ENCODE results near the gene ANO2. TPM values are rescaled to one million over a fixed set of nuclear protein-coding genes. Genes with fewer than 3 reads are reported as not detected.
"Not testable (repeated sequence)": the region's sequence is repeated elsewhere in the genome, so short reads cannot be mapped to it uniquely, and the experiment has no call there.

Gene ANO2
- total RNA-seq, 3 donors from 2014 or later (not counting 1 experiment from before 2014, with no cell fraction given) = not detected

- no peaks in the 10 kb centered on the region for H3K27me3 ChIP-seq (ENCODE audit: control insufficient read depth, insufficient read depth, low read length)
- no peak overlapping the region for H3K4me3 ChIP-seq (ENCODE audit: low read length)
- Mint-ChIP-seq H3K4me1 (no peaks in the 10 kb centered on the region), H3K4me3 (no peak overlapping the region), H3K9me3 (no peaks in the 10 kb centered on the region), H3K27ac (no peak overlapping the region), H3K36me3 (no peaks in the 10 kb centered on the region), H3K27me3 (ENCODE audit: low read depth in 2 of 2) (peaks cover 5 to 29% of the 10 kb centered on the region in 2 donors)
- DNase-seq (no peak), ATAC-seq (no peak)
- H3K9me3 ChIP-seq (ENCODE audit: control insufficient read depth, insufficient read depth, low read length) = no peaks in the 10 kb centered on the region
- H3K36me3 ChIP-seq (ENCODE audit: control insufficient read depth, insufficient read depth, low read length) = no peaks in the 10 kb centered on the region
- intact Hi-C loops (cut with micrococcal nuclease) = no loop called here
- no peaks in the 10 kb centered on the region for H3K4me1 ChIP-seq (ENCODE audit: control insufficient read depth, insufficient read depth, low read length)
- WGBS (ENCODE audit: insufficient coverage) = 54% methylated on average over 1 of the region's 2 CpGs
- TF ChIP-seq CTCF (IDR thresholded peaks at IDR 0.05) = no peak
- H3K27ac ChIP-seq (ENCODE audit: low read length) = no peak overlapping the region
Observed at GRCh38 chr12:5684989-5685388, 260.1 kb downstream of the ANO2 start.

GRCh38 chr12:5682581-5682980 lies 262.5 kb downstream of the ANO2 start:
- intact Hi-C loops (cut with micrococcal nuclease) = no loop called here
- no peaks in the 10 kb centered on the region for H3K4me1 Mint-ChIP-seq
- no peak overlapping the region for H3K4me3 Mint-ChIP-seq
- H3K4me3 ChIP-seq (ENCODE audit: low read length) = no peak overlapping the region
- WGBS (ENCODE audit: insufficient coverage) = 77% methylated on average over 3 of the region's 3 CpGs
- peaks cover 9 to 44% of the 10 kb centered on the region in 2 donors for H3K27me3 Mint-ChIP-seq (ENCODE audit: low read depth in 2 of 2)
- DNase-seq = no peak
- H3K27me3 ChIP-seq (ENCODE audit: control insufficient read depth, insufficient read depth, low read length) = no peaks in the 10 kb centered on the region
- TF ChIP-seq CTCF (IDR thresholded peaks at IDR 0.05) = no peak
- H3K9me3 ChIP-seq (ENCODE audit: control insufficient read depth, insufficient read depth, low read length) = no peaks in the 10 kb centered on the region
- no peak for ATAC-seq
- H3K27ac ChIP-seq (ENCODE audit: low read length) = no peak overlapping the region
- H3K36me3 ChIP-seq (ENCODE audit: control insufficient read depth, insufficient read depth, low read length) = no peaks in the 10 kb centered on the region
- no peaks in the 10 kb centered on the region for H3K4me1 ChIP-seq (ENCODE audit: control insufficient read depth, insufficient read depth, low read length)
- no peaks in the 10 kb centered on the region for H3K36me3 Mint-ChIP-seq
- H3K9me3 Mint-ChIP-seq = no peaks in the 10 kb centered on the region
- H3K27ac Mint-ChIP-seq = no peak overlapping the region

- no peak for TF ChIP-seq CTCF (IDR thresholded peaks at IDR 0.05)
- Histone ChIP-seq H3K9me3 (ENCODE audit: control insufficient read depth, insufficient read depth, low read length) (no peaks in the 10 kb centered on the region), H3K27me3 (ENCODE audit: control insufficient read depth, insufficient read depth, low read length) (no peaks in the 10 kb centered on the region), H3K27ac (ENCODE audit: low read length) (no peak overlapping the region), H3K36me3 (ENCODE audit: control insufficient read depth, insufficient read depth, low read length) (no peaks in the 10 kb centered on the region), H3K4me3 (ENCODE audit: low read length) (no peak overlapping the region), H3K4me1 (ENCODE audit: control insufficient read depth, insufficient read depth, low read length) (no peaks in the 10 kb centered on the region)
- DNase-seq (no peak), ATAC-seq (no peak)
- Mint-ChIP-seq H3K9me3 (no peaks in the 10 kb centered on the region), H3K27me3 (ENCODE audit: low read depth in 2 of 2) (peaks cover 10 to 60% of the 10 kb centered on the region in 2 donors), H3K36me3 (no peaks in the 10 kb centered on the region), H3K4me1 (no peaks in the 10 kb centered on the region), H3K4me3 (no peak overlapping the region), H3K27ac (no peak overlapping the region)
- 78% methylated on average over 5 of the region's 5 CpGs for WGBS (ENCODE audit: insufficient coverage)
- intact Hi-C loops (cut with micrococcal nuclease) = no loop called here
Observed at GRCh38 chr12:5678176-5678575, 266.9 kb downstream of the ANO2 start.

GRCh38 chr12:5669624-5670023 lies 275.4 kb downstream of the ANO2 start:
- H3K27ac Mint-ChIP-seq; H3K27ac ChIP-seq (ENCODE audit: low read length); ATAC-seq; DNase-seq; H3K27me3 Mint-ChIP-seq (ENCODE audit: low read depth in 2 of 2); H3K27me3 ChIP-seq (ENCODE audit: control insufficient read depth, insufficient read depth, low read length); H3K4me1 Mint-ChIP-seq; H3K4me1 ChIP-seq (ENCODE audit: control insufficient read depth, insufficient read depth, low read length); H3K36me3 Mint-ChIP-seq; H3K9me3 ChIP-seq (ENCODE audit: control insufficient read depth, insufficient read depth, low read length); intact Hi-C loops (cut with micrococcal nuclease); H3K4me3 ChIP-seq (ENCODE audit: low read length); H3K36me3 ChIP-seq (ENCODE audit: control insufficient read depth, insufficient read depth, low read length); H3K4me3 Mint-ChIP-seq; H3K9me3 Mint-ChIP-seq: not testable (repeated sequence)
- 31% methylated on average over 1 of the region's 1 CpG for WGBS (ENCODE audit: insufficient coverage)
